ENCODE data around the gene SEMA6D.

Gene SEMA6D

DNA sequence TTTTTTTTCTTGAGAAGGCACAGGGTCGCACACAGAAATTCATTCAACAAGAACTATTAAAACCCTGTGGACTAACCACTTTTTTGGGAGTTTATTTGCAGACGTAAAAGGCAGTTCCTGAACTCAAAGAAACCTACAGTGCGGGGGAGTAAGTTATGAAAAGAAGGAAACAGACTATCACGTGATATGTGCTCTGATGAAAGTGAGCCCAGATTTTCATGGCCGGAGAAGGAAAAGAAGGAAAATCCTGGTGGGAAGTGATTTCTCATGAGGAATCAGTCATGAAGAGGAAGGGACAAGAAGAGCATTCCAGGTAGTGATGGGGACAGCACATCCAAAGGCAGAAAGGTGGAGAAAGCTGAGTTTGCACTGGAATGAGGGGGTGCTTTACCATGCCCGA lies 26.1 kb downstream of the SEMA6D start:
- DNase-seq, result no peak

- DNase-seq, result no peak
Observed at GRCh38 chr15:47743886-47744285, 26.6 kb downstream of the SEMA6D start.

- peak in 14 of 56 donors; percentile 2 to 64 (median 22) for DNase-seq
Observed at GRCh38 chr15:47744496-47744895, 27.2 kb downstream of the SEMA6D start.

- no peak for DNase-seq
Observed at GRCh38 chr15:47744973-47745372, 27.7 kb downstream of the SEMA6D start.

- no peak for DNase-seq
Observed at GRCh38 chr15:47746516-47746915, 29.2 kb downstream of the SEMA6D start.

DNA sequence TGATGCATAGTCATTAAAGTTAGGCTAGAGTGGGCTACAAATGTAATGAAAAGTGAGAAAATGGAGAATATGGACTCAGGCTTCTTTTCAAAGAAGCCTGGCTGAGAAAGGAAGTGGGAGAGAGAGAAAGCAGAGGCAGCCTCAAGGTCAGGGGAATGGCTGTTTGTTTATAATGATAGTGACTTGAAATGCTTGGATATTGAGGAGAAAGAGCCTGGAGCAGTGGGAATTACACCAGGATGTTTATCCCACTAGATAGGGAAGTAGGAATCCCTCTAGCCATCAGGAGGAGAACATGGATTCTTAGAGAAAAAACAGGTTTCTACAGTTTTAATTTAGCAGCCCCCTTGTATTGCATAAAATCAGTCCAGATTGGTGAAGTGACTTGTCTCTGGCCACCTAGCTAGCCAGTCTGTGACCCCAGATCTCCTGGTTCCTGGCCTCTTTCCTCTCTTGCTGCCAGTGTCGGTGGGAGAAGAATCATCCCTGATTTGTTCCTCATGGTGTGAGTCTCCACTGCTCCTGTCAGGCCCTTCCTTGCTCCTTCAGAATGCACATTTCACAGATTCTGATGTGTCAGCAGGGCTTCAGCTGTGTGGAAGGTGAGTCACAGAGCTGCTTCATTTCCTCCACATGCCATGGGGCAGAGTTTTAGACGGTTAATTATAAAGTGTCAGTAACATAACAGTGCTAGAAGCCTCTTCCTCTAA lies 32.9 kb downstream of the SEMA6D start:
- no peak for DNase-seq

DNA sequence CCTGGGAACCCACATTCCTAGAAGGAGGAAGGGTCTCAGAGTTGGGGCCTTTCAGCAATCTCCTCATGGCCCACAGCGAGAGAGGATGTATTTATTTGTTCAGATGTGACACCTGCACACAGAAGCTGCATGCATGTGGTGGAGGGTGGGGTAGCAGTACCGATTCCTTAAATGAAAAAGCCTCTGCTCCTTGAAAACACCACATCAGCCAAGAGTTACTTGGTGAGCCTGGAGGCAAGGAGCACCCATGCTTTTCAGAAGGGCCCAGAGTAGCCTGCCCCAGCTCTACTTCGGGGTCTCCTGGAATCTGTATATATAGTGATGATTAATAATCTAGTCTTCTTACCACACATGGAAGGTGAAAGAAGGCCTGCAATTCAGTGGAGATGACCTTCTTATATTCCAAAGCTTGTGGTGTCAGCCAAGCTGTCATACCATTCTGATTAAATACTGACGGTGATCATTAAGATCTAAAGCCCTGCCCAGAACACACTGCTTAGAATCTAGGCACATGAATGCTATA lies 33.5 kb downstream of the SEMA6D start:
- DNase-seq, result no peak

DNA sequence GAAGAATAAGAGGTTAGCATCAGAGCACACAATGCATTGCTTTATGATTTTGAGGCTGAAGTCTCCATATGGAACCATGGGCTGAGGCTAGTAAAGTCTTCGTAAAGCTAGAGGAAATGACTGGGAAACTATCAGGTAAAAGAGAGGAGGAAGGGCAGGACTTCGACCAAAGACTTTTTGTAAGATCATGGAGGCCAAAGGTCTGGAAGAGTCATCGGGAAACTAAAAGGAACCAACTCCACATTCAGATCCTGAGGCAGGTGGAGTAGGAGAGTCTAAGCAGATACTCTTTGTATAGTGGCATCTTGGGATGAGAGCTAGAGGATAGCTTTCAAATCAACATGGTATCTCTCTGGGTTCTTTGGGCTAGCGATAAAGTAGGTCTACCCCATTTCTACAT lies 36.3 kb downstream of the SEMA6D start:
- DNase-seq, result no peak

GRCh38 chr15:47754312-47754711 lies 37.0 kb downstream of the SEMA6D start:
- no peak for DNase-seq

DNA sequence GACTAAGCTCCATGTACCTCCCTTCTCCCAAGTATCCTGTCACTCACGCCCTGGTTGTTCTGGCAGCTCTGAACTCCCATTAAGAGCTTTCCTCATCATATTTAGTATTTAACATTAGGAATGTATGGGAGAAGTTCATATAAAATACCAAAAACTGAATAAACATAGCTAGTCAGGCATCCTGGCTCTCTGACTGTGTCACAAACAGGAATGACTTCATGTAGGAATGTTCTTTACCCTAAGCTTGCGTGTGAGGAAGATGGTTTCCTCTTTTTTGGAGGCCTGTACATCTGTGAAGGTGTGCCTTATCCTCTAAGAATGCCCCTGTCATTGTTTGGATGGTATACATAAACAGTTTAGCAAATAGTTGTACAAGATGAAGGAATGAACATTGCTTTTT lies 38.6 kb downstream of the SEMA6D start:
- no peak for DNase-seq

- peak in 3 of 56 donors; percentile 6 to 19 (median 15) for DNase-seq
Observed at GRCh38 chr15:47756872-47757271, 39.6 kb downstream of the SEMA6D start.

DNA sequence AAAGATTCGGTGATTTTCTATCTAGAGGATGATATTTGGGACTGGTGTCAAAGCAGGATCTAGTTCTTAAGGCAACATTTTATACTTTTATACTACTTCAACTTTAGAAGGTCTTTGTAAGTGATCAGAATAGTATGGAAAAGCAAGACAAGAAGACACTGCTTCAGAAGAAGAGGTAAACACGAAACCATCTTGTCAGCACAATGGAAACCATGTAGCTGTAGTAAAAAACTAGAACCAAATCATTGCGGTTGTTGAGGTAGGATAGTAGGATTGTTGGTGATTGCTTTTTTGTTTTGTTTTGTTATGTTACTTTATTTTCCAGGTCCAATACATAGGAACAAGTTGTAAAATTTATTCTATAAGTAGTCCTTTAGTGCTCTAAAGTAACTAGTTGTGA lies 40.0 kb downstream of the SEMA6D start:
- DNase-seq, result no peak

GRCh38 chr15:47762621-47763020 lies 45.3 kb downstream of the SEMA6D start:
- DNase-seq, result no peak

DNA sequence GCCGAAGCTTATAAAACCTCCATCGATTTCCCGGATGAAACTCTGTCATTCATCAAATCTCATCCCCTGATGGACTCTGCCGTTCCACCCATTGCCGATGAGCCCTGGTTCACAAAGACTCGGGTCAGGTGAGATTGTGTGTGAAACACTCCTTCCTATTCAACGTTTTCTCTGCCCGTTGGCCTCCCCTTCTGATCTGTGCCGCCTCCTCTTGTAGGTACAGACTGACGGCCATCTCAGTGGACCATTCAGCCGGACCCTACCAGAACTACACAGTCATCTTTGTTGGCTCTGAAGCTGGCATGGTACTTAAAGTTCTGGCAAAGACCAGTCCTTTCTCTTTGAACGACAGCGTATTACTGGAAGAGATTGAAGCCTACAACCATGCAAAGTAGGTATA lies 47.4 kb downstream of the SEMA6D start:
- DNase-seq, result no peak

DNA sequence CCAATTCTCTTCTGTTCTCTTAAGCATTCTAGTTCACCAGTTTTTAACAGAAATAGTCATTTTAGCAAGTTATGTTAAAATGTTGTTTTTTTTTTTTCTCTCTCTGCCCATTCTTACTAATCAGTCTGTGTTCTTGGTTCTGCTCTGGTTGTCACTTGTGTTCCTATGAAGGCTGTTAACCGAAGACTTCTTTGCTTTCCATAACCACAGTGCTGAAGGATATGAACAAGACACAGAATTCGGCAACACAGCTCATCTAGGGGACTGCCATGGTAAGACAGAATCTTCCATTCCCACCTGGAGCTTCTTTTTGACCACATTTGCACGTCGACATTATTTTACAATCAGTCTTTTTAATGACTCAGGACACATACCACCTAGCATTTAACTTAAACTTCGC lies 49.1 kb downstream of the SEMA6D start:
- no peak for DNase-seq

DNA sequence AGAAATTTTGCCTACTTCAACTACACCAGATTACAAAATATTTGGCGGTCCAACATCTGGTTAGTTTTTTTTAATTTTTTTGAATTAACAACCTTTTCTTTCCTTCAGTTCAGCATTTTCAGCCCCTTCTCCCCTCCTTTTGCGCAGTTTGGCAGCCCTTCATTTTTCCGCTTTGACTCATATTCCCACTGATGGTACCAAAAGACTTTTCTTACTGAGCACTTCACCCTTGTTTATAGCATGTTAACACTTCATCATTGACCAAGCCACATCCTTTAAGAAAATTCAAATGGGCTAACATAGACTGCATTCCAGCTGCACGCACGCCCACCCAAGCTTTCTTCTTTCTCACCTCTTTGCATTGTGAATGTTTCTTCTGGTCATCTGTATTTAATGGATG lies 49.7 kb downstream of the SEMA6D start:
- DNase-seq, result no peak

DNA sequence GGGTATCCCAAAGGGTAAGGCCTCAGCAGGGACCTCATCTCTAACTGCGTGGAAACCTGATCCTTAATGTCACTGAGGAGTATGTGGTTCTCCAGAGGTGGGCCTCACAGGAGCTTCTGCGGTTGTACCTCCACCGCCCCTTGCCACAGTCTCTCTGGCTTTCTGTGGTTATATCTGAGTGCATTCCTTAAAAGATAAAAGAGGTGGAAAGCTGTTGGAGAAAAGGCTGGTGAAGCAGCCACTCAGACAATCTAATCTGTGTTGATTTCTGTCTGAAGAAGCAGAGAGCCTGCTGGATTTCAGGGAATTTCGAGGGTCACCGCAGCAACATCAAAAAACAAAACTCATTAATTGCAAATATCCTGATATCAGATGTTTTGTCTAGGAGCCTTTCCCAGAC lies 51.4 kb downstream of the SEMA6D start:
- no peak for DNase-seq

- no peak for DNase-seq
Observed at GRCh38 chr15:47769166-47769565, 51.9 kb downstream of the SEMA6D start.

DNA sequence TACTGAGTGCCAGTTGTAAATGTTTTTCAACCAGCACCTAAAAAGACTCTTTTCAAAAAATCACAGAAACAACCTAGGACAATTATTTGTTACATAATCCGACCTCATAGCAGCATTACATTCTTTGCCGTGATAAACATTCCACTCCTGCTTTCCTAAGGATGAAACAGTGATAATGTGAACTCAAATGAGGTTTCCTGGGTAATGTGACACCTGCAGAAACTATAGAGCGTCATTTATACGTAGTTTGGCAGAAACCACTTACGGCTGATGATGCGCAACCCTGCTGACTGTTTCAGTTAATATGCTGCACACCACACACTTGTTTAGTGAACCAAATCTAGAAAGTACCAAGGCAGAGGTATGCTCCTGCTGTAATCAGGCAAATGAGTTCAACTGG lies 55.8 kb downstream of the SEMA6D start:
- DNase-seq, result no peak

DNA sequence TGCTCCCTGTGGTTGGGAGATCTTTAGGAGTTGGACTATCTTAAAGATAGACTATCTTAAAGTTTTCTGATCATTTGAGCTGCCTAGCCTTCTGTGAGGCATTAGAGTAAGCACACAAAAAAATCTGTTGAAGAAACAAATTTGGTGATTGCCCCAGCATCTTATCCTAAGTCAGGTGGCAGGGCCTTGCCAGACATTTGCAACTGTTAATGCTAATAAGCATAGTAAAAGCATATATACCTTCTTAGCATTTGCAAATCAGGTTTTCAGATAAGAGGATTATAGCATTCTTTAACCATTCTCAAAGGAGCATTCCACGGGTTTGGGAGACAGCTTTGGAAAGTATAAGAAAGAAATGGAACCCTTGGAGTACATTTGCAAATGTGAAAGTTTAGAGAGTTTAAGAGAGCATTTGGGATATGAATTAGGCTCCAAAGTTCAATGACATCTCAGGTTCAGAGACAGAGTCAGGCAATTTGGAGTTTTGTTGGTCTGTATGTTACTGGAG lies 61.0 kb downstream of the SEMA6D start:
- no peak for DNase-seq

GRCh38 chr15:47780971-47781370 lies 63.7 kb downstream of the SEMA6D start:
- no peak for DNase-seq

- no peak for DNase-seq
Observed at GRCh38 chr15:47781527-47781926, 64.2 kb downstream of the SEMA6D start.

GRCh38 chr15:47784820-47785219 lies 67.5 kb downstream of the SEMA6D start:
- DNase-seq, result no peak

- DNase-seq, result no peak
Observed at GRCh38 chr15:47786371-47786770, 69.1 kb downstream of the SEMA6D start.

Data from amygdala (tissue), 56 donors.